C4-2B (cell line): ENCODE data around the gene EMC1.
"Not testable (repeated sequence)": the region's sequence is repeated elsewhere in the genome, so short reads cannot be mapped to it uniquely, and the experiment has no call there.

Experiments used
- H3K27ac ChIP-seq: fragments of 450-650 bp; 2 replicates; pipeline ENCODE4 v1.5.1; 2017
- ZFX ChIP-seq: fragments of 450-650 bp; IDR thresholded peaks from 2 replicates; pipeline ENCODE4 v1.6.1; 2017
- TF ChIP-seq, protein P1 (sequence below): fragments of 450-650 bp; conservative IDR thresholded peaks from 2 replicates; pipeline ENCODE4 v1.5.1; 2017; ENCODE audit warnings: mild to moderate bottlenecking

The EMC1 gene

DNA sequence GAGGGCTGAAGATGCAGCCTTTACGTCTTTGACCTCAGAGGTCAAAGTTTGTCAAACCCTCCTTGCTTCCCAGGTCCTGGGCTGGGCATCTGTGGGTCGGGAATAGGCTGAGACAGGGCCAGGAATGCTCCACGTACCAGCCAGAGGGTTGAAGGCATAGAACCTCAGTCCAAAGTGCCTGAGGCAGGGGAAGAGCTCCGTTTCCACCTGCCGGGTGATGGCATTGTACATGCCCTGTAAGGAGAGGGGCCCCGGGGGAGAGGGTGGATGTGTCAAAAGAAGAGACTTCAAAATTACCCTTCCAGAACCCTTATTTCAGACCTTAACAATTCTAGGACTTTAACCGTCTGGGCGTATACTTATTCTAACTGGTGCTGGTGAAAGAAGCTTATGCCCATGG lies 33.6 kb upstream of the EMC1 start:
- TF ChIP-seq, protein P1, sequence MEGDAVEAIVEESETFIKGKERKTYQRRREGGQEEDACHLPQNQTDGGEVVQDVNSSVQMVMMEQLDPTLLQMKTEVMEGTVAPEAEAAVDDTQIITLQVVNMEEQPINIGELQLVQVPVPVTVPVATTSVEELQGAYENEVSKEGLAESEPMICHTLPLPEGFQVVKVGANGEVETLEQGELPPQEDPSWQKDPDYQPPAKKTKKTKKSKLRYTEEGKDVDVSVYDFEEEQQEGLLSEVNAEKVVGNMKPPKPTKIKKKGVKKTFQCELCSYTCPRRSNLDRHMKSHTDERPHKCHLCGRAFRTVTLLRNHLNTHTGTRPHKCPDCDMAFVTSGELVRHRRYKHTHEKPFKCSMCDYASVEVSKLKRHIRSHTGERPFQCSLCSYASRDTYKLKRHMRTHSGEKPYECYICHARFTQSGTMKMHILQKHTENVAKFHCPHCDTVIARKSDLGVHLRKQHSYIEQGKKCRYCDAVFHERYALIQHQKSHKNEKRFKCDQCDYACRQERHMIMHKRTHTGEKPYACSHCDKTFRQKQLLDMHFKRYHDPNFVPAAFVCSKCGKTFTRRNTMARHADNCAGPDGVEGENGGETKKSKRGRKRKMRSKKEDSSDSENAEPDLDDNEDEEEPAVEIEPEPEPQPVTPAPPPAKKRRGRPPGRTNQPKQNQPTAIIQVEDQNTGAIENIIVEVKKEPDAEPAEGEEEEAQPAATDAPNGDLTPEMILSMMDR, result no peak
- no peak for TF ChIP-seq ZFX
- no peak overlapping the region for H3K27ac ChIP-seq

DNA sequence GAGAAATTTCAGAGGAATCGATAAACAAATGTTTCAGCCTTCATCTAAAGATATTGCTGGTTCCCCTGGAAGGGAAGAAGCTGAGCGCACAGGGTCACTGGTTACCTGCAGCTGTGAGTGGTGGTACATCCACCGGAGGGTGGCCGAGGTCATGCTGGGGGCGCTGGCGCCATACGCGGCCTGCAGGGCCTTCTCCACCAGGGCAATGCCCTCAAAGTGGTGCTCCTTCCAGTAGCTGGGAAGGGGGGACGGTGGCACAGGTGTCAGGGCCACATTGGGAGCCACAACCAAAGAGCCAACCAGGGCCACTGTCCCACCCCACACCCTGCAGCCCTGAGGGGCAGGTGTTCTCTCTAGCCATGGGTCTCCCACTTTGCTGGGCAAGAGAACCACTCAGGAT lies 32.6 kb upstream of the EMC1 start:
- no peak for TF ChIP-seq ZFX
- TF ChIP-seq, protein P1, result no peak

DNA sequence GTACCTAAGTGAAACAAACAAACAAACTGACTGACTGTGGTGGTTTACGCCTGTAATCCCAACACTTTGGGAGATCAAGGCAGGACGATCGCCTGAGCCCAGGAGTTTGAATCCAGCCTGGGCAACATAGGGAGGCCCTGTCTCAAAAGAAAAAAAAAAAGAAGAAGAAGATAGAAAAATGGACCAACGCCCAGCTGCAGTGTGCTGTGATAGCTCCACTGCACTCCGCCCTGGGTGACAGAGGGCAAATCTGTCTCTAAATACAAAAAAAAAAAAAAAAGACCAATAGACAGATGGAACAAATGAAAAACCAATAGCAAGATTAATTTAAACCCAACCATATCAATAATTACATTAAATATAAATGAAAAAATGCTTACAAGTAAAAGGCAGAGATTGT lies 23.3 kb upstream of the EMC1 start:
- TF ChIP-seq, protein P1, result no peak
- no peak for TF ChIP-seq ZFX
- no peak overlapping the region for H3K27ac ChIP-seq

More for the DNA sequence above, 32.6 kb upstream of the EMC1 start:
- no peak overlapping the region for H3K27ac ChIP-seq

DNA sequence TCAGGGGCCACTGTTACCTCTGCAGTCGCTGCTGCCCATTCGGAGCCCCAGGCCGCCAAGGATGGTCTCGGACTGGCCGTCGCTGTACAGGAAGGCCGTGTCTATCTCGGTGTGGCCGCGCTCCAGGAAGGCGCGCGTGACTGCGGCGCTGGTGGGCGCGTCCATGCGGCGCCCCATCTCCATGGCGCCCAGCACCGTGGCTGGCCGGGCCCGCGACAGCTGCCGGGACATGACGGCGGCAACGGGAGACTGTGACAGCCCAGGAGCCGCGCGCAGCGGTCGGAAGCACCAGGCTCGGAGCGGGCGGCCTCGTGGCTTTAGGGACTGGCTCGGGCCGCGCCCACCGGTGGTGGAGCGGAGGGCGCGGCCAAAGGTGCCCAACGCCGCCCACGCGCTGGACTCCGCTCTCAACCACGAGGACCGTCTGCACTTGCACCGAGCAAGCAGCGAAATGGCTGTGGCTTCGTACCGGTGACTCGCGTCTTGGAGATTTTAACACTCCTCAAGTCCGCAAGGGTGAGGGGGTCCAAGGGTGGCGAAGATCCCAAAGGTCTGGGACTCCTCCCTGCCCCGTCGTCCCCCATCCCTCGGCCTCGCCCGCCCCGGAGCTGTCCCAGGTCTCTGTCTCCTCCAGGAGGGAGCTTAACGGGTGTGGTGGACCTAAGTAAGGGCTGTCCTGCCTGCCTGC lies 22.7 kb upstream of the EMC1 start:
- H3K27ac ChIP-seq, result not testable (repeated sequence)

DNA sequence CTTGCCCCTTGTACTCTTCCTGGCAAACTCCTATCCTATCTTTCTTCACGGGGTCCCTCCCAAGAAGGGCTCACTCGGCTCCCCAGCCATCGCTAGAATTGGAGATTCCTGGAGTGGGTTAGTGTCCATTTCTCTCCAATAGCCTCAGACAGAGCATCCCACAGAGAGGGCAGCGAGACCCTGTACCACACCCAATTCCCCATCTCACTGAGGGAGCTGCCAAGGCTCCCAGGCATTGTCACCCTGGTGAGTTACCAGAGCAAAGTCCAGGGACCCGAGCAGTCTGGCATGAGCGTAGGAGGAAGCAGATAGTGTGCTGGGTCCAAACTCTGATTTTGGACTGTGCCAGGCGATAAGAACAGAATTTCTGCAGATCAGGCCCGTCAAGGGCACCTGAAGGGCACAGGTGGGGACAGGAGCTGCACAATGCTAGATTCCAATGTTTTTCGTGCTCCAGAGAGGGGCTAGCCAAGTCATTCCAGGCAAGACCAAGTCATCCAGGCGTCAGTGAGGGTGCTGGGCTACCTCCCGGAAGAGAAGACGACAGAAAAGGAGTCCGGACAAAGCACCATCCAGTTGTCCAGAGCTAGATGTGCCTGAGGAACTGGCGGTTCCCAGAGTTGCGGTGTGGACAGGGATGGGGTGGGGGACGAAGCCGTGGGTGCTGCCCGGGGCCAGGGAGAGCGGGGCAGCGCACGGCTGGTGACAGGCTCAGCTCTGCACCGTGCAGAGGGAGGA lies 22.0 kb upstream of the EMC1 start:
- no peak for TF ChIP-seq ZFX
- TF ChIP-seq, protein P1, result no peak
- no peak overlapping the region for H3K27ac ChIP-seq

DNA sequence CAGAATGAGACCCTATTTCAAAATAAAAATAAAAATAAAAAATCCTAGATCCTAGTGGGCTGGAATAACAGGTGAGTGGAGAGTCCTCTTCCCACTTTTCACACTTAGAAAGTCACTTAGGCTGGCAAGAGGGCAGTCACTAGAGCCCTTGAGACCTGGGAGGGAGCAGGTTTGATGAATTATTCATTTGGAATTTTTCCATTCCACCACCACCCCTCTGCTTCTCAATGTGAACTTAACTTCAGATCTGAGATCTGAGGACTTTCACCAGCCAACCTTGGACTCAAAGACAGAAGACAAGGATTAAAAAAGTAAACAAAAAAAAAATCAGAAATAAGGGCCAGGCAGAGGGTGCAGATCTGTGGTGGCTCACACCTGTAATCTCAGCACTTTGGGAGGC lies 20.7 kb upstream of the EMC1 start:
- TF ChIP-seq ZFX, result no peak
- TF ChIP-seq, protein P1, result no peak

DNA sequence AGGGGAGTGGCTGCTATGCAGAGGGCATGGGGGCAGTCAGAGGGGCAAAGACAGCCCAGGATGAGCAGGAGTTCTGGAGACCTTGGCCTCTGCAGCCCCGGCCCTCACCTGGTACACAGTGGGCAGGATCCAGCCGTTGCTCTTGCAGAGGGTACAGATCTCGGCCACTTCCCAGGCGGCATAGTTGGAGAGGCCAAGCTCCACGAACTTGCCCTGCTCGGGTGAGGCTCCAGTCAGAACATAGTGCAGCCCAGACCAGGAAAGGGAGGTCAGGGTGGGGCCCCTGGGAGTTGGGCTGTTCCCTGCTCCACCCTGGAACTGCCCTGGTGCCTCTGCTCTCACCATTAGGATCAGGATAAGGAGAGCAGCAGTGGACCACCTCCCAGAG lies 19.0 kb upstream of the EMC1 start:
- not testable (repeated sequence) for H3K27ac ChIP-seq

More for the DNA sequence above, 20.7 kb upstream of the EMC1 start:
- no peak overlapping the region for H3K27ac ChIP-seq

DNA sequence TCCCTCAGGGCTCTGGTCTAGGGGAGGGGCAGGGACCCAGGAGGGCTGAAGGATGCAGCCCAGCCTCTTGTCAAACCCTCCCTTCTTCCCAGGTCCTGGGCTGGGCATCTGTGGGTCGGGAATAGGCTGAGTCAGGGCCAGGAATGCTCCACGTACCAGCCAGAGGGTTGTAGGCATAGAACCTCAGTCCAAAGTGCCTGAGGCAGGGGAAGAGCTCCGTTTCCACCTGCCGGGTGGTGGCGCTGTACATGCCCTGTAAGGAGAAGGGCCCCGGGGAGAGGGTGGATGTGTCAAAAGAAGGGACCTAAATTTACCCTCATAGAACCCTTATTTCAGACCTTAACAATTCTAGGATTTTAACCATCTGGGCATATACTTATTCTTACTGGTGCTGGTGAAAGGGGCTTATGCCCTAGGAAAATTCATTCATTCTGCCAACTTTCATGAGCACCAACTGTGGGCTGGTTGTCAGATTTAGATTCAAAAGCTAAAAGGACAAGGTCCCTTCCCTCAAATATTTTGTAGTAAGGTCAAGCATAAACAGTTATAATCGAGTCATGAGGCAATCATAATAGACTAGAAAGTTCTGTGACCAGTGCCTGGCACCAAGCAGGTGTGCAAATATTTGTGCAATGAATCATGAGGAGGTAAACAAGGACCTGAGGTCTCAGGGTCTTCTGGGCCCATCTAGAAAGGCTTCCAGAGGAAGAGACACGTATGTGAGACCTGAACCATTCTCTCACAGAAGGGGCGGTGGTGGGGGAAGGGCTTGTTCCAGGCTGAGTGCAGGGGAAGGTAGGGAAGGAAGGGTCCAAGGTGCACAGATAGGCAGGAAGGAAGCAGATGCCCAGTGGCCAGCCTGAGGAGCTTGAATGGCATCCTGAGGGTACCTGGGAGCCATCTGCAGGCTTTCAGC lies 18.4 kb upstream of the EMC1 start:
- H3K27ac ChIP-seq, result not testable (repeated sequence)
- TF ChIP-seq, protein P1, result peak; percentile 26
